ENCODE measurements around the gene AMD1.
A peak's percentile ranks its signal among the peaks of the same experiment; 100 is the strongest.
"Not testable (repeated sequence)": the region's sequence is repeated elsewhere in the genome, so short reads cannot be mapped to it uniquely, and the experiment has no call there.

Gene AMD1

GRCh38 chr6:110900028-110900598 lies 25.5 kb downstream of the AMD1 start:
- Mint-ChIP-seq H3K9me3 (peaks cover 21% of the 10 kb centered on the region), H3K36me3 (ENCODE audit: low read depth) (peaks cover 68% of the 10 kb centered on the region), H3K27ac (no peak overlapping the region), H3K4me3 (no peak overlapping the region), H3K27me3 (ENCODE audit: low read depth, poor library complexity) (peaks cover 5% of the 10 kb centered on the region), H3K4me1 (no peaks in the 10 kb centered on the region)
- no peak for DNase-seq
- no peak for TF ChIP-seq CTCF (IDR thresholded peaks at IDR 0.05)

GRCh38 chr6:110901601-110902000 lies 27.0 kb downstream of the AMD1 start:
- not testable (repeated sequence) for H3K4me3 Mint-ChIP-seq; DNase-seq; H3K27me3 Mint-ChIP-seq (ENCODE audit: low read depth, poor library complexity); H3K4me1 Mint-ChIP-seq
- Mint-ChIP-seq H3K27ac (peak overlapping the region; percentile 73), H3K9me3 (peaks cover 36% of the 10 kb centered on the region), H3K36me3 (ENCODE audit: low read depth) (peaks cover 60% of the 10 kb centered on the region)

GRCh38 chr6:110902091-110902490 lies 27.5 kb downstream of the AMD1 start:
- Mint-ChIP-seq H3K36me3 (ENCODE audit: low read depth) (peaks cover 55% of the 10 kb centered on the region), H3K9me3 (peaks cover 41% of the 10 kb centered on the region), H3K27me3 (ENCODE audit: low read depth, poor library complexity) (peaks cover 3% of the 10 kb centered on the region), H3K27ac (peak overlapping the region; percentile 31), H3K4me3 (no peak overlapping the region), H3K4me1 (no peaks in the 10 kb centered on the region)
- no peak for TF ChIP-seq CTCF (IDR thresholded peaks at IDR 0.05)
- DNase-seq = no peak

GRCh38 chr6:110906273-110906672 lies 31.7 kb downstream of the AMD1 start:
- not testable (repeated sequence) for H3K27me3 Mint-ChIP-seq (ENCODE audit: low read depth, poor library complexity); H3K27ac Mint-ChIP-seq; H3K4me1 Mint-ChIP-seq; H3K4me3 Mint-ChIP-seq; DNase-seq
- Mint-ChIP-seq H3K9me3 (peaks cover 76% of the 10 kb centered on the region), H3K36me3 (ENCODE audit: low read depth) (peaks cover 30% of the 10 kb centered on the region)

GRCh38 chr6:110930781-110931180 lies 56.2 kb downstream of the AMD1 start:
- Mint-ChIP-seq H3K9me3 (peaks cover 3% of the 10 kb centered on the region), H3K27ac (no peak overlapping the region), H3K36me3 (ENCODE audit: low read depth) (no peaks in the 10 kb centered on the region), H3K4me3 (no peak overlapping the region), H3K4me1 (no peaks in the 10 kb centered on the region), H3K27me3 (ENCODE audit: low read depth, poor library complexity) (peaks cover 12% of the 10 kb centered on the region)
- TF ChIP-seq CTCF (IDR thresholded peaks at IDR 0.05) = no peak
- no peak for DNase-seq

GRCh38 chr6:110933912-110934311 lies 59.3 kb downstream of the AMD1 start:
- no peak for DNase-seq
- Mint-ChIP-seq H3K27ac (no peak overlapping the region), H3K27me3 (ENCODE audit: low read depth, poor library complexity) (peaks cover 5% of the 10 kb centered on the region), H3K4me3 (no peak overlapping the region), H3K9me3 (no peaks in the 10 kb centered on the region), H3K4me1 (no peaks in the 10 kb centered on the region), H3K36me3 (ENCODE audit: low read depth) (no peaks in the 10 kb centered on the region)
- TF ChIP-seq CTCF (IDR thresholded peaks at IDR 0.05) = no peak

GRCh38 chr6:110934381-110934898 lies 59.9 kb downstream of the AMD1 start:
- no peaks in the 10 kb centered on the region for H3K36me3 Mint-ChIP-seq (ENCODE audit: low read depth)
- no peak for DNase-seq
- H3K27me3 Mint-ChIP-seq (ENCODE audit: low read depth, poor library complexity) = peaks cover 5% of the 10 kb centered on the region
- TF ChIP-seq CTCF (IDR thresholded peaks at IDR 0.05) = no peak
- no peak overlapping the region for H3K27ac Mint-ChIP-seq
- H3K4me3 Mint-ChIP-seq = no peak overlapping the region
- no peaks in the 10 kb centered on the region for H3K9me3 Mint-ChIP-seq
- no peaks in the 10 kb centered on the region for H3K4me1 Mint-ChIP-seq
